Peyer's patch (tissue), 4 donors: ENCODE results near the gene SUN3.
"Not testable (repeated sequence)": the region's sequence is repeated elsewhere in the genome, so short reads cannot be mapped to it uniquely, and the experiment has no call there.

Experiments
- POLR2A ChIP-seq, 2 donors: fragments of 450-650 bp; IDR thresholded peaks; one replicate each; pipeline ENCODE4 v1.5.1; 2017; ENCODE audit warnings: antibody characterized with exemption in 2 of 2, mild to moderate bottlenecking in 2 of 2, moderate library complexity in 2 of 2
- TF ChIP-seq, protein P1 (sequence below), 6 experiments: fragments of 450-650 bp in 4 of 6; fragments of 200-600 bp in 2 of 6; sonication (generic) in 1 of 6; IDR thresholded peaks; one replicate each; pipeline ENCODE4 v1.5.1; 2017 to 2019; ENCODE audit warnings: antibody characterized with exemption in 6 of 6, mild to moderate bottlenecking in 3 of 6, moderate library complexity in 1 of 6

DNA sequence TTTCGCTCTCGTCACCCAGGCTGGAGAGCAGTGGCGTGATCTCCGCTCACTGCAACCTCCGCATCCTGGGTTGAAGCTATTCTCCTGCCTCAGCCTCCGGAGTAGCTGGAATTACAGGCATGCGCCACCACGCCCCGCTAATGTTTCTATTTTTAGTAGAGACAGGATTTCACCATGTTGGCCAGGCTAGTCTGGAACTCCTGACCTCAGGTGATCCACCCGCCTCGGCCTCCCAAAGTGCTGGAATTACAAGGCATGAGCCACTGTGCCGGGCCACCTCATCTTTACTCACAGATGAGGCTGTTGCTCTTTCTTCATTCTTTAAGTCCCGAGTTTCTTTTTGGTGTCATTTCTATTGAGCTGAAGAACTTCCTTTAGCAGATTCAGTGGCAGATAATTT, 28.7 kb downstream of the SUN3 start:
- TF ChIP-seq, protein P1, sequence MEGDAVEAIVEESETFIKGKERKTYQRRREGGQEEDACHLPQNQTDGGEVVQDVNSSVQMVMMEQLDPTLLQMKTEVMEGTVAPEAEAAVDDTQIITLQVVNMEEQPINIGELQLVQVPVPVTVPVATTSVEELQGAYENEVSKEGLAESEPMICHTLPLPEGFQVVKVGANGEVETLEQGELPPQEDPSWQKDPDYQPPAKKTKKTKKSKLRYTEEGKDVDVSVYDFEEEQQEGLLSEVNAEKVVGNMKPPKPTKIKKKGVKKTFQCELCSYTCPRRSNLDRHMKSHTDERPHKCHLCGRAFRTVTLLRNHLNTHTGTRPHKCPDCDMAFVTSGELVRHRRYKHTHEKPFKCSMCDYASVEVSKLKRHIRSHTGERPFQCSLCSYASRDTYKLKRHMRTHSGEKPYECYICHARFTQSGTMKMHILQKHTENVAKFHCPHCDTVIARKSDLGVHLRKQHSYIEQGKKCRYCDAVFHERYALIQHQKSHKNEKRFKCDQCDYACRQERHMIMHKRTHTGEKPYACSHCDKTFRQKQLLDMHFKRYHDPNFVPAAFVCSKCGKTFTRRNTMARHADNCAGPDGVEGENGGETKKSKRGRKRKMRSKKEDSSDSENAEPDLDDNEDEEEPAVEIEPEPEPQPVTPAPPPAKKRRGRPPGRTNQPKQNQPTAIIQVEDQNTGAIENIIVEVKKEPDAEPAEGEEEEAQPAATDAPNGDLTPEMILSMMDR (IDR thresholded peaks at IDR 0.05), result not testable (repeated sequence)
- TF ChIP-seq POLR2A (IDR thresholded peaks at IDR 0.05), result not testable (repeated sequence)
